Fibroblast of skin of right quadriceps (primary cell): ENCODE measurements around the gene FGF4.

ENCODE experiments used
- DNase-seq: peaks from one replicate; pipeline ENCODE4 v3.0.0-alpha.2; 2013

FGF4 gene

GRCh38 chr11:69804769-69805508, 29.8 kb upstream of the FGF4 start:
- no peak for DNase-seq

DNA sequence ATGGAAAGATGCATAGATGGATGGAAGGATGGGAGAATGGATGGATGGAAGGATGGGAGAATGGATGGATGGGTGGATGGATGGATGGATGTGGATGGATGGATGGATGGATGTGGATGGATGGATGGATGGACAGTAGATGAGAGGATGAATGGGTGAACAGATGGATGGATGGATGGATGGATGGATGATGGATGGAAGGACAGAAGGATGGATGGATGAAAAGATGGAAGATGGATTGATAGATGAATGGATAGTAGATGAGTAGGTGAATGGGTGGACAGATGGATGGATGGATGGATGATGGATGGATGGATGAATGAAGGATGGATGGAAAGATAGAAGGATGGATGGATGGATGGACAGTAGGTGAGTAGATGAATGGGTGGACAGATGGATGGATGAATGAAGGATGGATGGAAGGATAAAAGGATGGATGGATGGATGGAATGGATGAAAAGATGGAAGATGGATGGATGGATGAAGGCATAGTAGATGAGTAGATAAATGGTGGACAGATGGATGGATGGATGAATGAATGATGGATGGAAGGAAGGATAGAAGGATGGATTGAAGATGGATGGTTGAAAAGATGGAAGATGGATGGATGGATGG, 28.6 kb upstream of the FGF4 start:
- DNase-seq, result no peak

GRCh38 chr11:69803022-69803421, 27.9 kb upstream of the FGF4 start:
- no peak for DNase-seq

- DNase-seq, result no peak
Observed at GRCh38 chr11:69802590-69802989, 27.4 kb upstream of the FGF4 start.

DNA sequence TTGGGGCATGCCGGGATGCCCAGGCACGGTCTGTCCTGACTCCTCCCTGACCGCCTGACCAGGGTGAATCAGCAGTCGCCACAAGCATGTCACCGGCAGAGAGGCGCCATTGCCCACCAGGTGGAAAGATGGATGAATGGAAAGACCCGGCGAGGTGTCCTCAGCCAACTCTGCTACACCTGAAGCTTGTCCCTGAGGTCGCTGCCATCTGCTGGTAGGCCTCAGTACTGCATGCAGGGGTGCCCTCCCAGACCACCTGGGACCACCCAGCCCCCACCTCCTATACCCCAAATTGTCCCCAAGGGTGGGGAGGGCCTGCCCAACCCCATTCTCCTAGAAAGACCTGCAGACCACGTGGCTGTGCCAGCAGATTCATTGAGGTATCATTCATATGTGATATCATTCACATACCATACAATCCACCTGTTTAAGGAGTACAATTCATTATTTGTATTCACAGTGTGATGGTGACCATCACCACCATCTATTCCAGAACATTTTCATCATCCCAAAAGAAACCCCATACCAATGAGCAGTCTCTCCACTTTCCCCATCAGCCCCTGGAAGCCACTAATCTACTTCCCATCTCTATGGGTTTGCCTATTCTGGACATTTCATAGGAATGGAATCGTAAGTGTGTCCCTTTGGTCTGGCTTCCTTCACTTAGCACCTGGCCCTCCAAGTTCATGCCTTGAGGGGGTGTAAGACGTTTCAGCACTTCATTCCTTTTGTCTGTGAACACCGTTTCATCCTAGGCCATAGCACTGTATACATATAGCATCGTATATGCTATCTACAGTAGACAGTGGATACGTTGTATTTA, 26.6 kb upstream of the FGF4 start:
- DNase-seq, result no peak

- no peak for DNase-seq
Observed at GRCh38 chr11:69800278-69800677, 25.1 kb upstream of the FGF4 start.

GRCh38 chr11:69799582-69799981, 24.4 kb upstream of the FGF4 start:
- peak; percentile 9 for DNase-seq

- no peak for DNase-seq
Observed at GRCh38 chr11:69799097-69799496, 24.0 kb upstream of the FGF4 start.

DNA sequence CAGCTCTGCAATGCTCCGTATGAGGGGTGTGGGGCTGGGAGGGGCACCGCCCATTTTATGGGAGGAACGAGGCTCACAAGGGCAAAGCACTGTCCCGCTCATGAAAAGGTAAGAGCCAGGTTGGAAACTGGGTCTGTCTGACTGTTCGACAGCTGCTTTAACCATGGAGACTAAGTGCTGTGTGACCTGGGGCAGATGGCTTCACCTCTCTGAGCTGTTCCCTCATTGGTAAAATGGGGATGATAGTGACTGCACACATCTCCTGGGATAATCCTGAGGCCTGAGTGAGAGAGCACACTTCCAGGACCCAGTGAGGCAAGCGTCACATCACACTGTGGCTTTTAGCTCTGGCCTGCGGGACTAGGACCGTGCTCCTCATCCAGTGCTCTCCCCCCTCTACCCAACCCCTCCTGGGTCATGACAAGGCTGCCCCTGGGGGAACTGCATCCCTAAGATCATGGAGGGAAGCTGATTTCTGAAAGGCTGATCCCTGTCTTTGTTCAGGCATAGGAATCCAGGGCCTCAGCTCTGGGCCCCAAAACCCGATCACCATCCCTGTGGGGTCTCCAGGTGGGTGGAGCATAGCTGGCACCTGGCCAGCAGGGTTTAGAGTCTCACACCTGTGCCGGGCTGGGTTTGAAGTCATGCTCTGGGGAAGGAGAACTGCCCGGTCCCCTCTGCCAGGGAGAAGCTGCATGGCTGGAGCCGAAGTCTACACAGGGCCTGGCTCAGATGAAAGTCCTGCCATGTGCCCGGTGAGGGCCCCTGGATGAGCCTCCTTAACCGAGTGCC, 22.8 kb upstream of the FGF4 start:
- DNase-seq, result no peak

DNA sequence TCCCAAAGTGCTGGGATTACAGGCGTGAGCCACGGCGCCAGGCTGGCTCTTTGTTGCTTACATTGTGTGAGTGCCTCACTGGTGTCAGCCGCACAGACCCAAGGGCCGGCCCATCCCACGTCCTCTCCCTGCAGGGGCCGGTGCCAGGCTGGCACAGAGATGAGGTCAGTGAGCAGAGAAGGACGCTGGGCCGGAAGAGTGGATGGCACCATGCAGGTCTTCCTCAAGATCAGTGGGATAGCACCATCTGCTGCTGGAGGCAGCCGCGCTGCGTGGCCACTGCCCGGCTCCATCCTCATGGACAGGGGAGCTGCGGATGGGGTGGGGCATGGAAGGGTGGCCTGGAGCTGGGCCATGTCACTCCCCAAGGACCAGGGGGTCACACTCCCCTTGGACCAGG, 22.0 kb upstream of the FGF4 start:
- no peak for DNase-seq

GRCh38 chr11:69796063-69796462, 20.9 kb upstream of the FGF4 start:
- DNase-seq, result no peak

DNA sequence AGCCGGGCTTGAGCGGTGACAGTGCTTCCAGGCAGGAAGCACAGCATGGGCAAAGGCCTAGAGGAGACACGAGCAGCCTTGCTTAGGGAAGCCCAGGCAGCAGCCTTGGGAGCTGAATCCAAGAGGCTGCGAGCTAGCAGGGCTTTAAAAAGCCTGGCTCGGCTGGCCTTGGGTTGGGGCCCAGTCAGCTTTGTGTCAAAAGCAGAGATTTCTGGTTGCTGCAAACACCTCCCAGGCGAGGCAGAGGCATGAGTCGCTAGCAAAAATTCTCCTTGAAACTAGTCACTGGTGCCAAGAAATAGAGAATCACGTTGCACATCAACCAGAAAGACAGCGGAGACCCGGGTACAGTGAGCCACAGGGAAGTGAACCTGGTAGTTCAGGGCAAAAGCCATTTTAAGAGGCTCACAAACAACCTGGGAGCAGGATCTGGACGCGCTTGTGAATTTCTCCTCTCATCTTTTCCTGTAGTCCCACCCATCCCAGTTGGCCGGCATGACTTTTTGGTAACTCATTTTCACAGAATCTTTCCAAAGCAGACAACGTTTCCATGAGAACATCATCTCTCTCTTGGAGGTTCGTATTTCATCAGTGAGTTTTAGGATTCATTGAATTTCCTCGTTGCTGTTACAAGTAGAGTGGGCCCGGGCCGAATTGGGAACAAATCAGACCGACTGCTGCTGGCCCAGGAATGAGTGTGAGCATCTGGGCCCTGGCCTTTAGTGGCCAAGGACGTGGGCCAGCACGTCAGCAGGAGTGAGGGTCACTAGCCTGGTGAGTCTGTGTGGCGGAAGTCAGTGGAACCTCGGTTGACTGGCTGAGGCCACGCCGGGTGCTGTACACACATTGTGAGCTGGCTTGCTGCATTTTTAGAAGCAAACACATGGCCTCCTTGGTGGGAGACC, 16.4 kb upstream of the FGF4 start:
- peak; percentile 90 for DNase-seq

DNA sequence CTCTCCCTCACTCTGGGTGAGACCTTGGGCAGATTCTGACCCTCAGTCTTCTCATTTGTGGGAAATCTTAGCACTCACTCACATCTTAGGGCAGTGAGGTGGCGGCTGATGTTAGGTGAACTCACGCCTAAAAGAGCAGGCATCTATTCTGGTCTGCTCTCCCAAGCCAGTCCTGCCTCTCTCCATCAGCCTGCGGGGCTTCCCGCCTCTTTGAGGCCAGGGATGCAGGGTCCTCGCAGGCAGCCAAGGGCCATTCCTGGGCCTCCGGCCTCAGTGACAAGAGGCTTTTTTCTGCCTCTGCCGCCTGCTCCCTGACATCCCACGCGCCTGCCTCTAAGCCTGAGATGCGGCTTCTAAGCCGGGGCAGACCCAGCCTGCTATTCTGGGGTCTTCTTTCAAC, 13.8 kb upstream of the FGF4 start:
- DNase-seq, result no peak

DNA sequence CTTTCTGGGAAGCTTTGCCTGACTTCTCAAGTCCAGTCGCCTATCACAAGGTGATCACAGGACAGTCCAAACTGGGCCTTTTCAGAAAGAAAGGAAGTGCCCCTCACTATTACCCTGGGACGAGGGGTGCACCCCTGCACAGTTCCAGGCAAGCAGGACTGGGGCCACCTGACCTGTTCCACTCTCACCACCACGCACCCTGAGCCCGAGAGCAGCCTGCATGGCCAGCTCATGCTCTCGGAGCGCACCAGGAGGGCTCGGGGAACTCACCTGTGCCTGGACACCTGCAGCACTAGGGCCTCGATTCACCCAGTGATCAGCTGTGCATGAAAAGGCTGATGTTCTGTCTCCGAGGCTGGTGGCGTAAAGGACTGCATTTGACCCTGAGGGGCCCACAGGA, 12.8 kb upstream of the FGF4 start:
- DNase-seq, result no peak

DNA sequence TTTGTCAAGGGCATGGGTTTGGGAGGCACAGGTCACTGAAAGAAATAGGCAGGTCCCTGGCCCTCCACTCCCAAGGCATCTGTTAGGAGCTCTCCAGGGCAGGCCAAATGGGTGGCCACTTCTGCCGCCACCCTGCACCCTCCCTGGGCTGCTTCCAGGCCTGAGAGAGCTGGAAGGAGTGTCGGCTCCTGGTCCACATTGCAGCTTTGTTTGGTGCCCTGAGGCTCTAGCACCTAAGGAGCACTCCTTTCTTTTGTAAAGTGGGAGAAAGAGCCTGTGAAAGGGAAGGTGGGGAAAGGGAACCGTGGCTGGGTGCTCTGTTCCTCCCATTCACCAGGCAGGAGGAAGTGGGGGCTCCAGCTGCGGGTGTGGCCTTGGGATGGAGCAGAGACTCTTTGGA, 12.3 kb upstream of the FGF4 start:
- no peak for DNase-seq

GRCh38 chr11:69781241-69781640, 6.1 kb upstream of the FGF4 start:
- no peak for DNase-seq

DNA sequence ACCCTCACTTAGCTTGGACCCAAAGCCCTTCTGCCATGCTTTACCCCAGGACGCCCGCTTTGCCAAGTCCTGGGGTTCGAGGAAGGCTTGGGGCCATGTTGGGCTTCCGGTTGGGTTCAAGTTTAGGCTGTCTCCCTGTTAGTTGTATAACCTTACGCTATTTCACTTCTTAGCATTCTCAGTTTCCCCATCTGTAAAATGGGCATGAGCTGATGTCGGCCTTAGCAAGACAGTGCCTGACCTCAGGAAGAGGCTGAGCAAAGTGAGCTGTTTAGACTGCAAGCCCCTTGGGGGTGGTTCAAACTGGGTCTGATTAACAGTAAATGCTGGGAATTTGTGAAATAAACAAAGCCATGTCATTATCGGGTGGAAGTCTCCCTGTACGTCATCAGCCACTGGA, 3.2 kb upstream of the FGF4 start:
- no peak for DNase-seq

- DNase-seq, result no peak
Observed at GRCh38 chr11:69774354-69775162, 583 bp downstream of the FGF4 start.

- DNase-seq, result no peak
Observed at GRCh38 chr11:69773626-69774353, 1.4 kb downstream of the FGF4 start.

DNA sequence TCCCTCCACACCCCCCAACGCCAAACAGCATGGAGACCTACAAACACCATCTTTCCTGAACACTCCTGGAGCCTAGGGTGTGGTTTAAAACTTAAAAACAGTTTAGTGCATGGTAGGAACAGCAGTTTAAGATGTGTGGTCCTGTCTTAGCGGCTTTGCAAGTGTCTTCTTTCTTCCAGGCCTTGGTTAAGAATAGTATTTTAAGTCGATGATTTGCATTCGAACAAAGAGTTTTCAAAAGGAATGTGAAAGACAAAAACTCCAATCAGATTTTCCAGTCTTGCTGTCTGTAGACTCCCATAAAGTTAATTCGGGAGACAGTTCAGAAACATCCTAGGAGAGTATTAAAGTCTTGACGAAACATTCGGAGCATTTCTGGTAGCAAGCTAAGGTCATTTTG, 3.7 kb downstream of the FGF4 start:
- no peak for DNase-seq

DNA sequence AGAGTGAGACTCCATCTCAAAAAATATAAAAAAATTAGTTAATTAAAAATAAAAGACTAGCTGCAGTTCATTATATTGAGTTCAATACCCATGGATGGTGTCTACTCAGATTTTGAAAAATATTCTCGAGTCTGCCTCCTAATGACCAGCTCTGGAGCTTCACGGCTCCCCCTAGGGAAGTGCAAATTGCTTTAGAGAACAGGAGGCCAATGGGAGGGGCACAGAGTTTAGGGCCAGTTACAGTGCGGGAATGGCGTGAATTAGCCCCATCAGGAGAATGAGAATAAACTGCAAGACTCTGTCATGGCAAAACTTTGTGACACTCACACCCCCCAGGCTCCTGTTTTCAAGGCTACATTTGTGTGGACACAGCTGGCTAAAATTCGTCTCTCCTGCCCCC, 4.6 kb downstream of the FGF4 start:
- DNase-seq, result no peak
